Neural crest cell (in vitro differentiated cells): ENCODE data around the gene IGLL1. TPM values are rescaled to one million over a fixed set of nuclear protein-coding genes. Genes with fewer than 3 reads are reported as not detected.
"Not testable (repeated sequence)": the region's sequence is repeated elsewhere in the genome, so short reads cannot be mapped to it uniquely, and the experiment has no call there.

Experiments
- DNase-seq: peaks from one replicate; pipeline ENCODE4 v3.0.0; 2021; ENCODE audit warnings: low read depth, mixed read lengths, low spot score
- H3K27ac Mint-ChIP-seq: one replicate; pipeline ENCODE4 v1.8.0; 2021; ENCODE audit warnings: mild to moderate bottlenecking, mixed read lengths; ENCODE audit not compliant: unreplicated experiment
- H3K27me3 Mint-ChIP-seq: 2 replicates; pipeline ENCODE4 v1.8.0; 2021; ENCODE audit warnings: low read depth, mild to moderate bottlenecking, mixed read lengths
- H3K36me3 Mint-ChIP-seq: 2 replicates; pipeline ENCODE4 v1.8.0; 2021; ENCODE audit warnings: low read depth, mild to moderate bottlenecking, mixed read lengths
- H3K4me1 Mint-ChIP-seq: 2 replicates; pipeline ENCODE4 v1.8.0; 2021; ENCODE audit warnings: mixed read lengths
- H3K4me3 Mint-ChIP-seq: one replicate; pipeline ENCODE4 v1.8.0; 2021; ENCODE audit warnings: mild to moderate bottlenecking, mixed read lengths
- H3K9me3 Mint-ChIP-seq: 2 replicates; pipeline ENCODE4 v1.8.0; 2021; ENCODE audit warnings: mixed read lengths
- long read RNA-seq: library from polyadenylated mRNA; unstranded; transcript quantifications from one replicate; pipeline ENCODE4 v2.0.0, GENCODE V29; 2020
- total RNA-seq: library from RNA; stranded (reverse); gene quantifications from 2 replicates; pipeline ENCODE4 v1.2.1, GENCODE V29; 2021
- TF ChIP-seq, protein P1 (sequence below): fragments of 200-600 bp; sonication (generic); conservative IDR thresholded peaks from 2 replicates; pipeline ENCODE4 v1.5.0; 2021; ENCODE audit warnings: antibody characterized with exemption, mild to moderate bottlenecking

The IGLL1 gene
- total RNA-seq = not detected in 2 replicates
- long read RNA-seq = 0 reads

DNA sequence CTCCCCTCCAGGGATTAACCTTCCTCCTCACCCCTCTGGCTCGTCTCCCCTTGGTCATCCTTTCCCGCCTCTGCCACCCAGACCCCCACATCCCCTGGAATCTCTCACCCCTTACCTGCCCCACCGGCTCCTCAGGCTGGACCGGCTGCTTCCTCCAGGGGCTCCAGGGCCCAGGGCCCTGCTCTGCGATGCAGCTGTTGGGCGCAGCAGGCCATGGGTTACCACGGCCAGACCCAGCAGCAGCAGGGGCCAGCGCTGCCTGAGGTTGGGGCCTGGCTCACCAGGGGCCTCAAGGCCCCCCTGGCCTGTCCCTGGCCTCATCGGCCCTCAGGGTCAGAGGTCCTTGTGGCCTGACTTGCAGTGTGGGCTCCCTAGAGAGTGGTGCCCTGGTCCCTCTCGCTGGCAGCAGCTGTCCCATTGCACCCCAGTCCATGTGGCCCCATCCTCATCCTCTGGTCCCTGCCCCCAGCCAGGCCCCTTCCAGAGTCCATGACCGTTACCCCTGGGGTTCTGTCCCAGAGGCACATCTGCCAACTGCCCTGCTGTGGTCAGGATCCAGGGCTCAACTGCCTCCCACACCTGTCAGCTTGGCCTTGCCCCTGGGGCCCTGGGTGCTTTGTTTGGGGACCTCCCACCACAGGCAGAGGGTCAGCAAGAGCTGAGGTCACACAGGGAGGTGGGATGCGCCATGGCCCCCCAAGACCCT, at the start of gene IGLL1:
Gene IGLL1 (minus strand): TSS at position 421 of the 706 bp plus-strand sequence. CDS start 100 bp downstream, at position 321.
- Mint-ChIP-seq H3K36me3 (no peaks in the 10 kb centered on the region), H3K27me3 (no peaks in the 10 kb centered on the region), H3K4me1 (peaks cover 5% of the 10 kb centered on the region), H3K9me3 (no peaks in the 10 kb centered on the region), H3K27ac (no peak within 1 kb of the TSS), H3K4me3 (no peak within 1 kb of the TSS)
- DNase-seq = no peak
- TF ChIP-seq, protein P1, sequence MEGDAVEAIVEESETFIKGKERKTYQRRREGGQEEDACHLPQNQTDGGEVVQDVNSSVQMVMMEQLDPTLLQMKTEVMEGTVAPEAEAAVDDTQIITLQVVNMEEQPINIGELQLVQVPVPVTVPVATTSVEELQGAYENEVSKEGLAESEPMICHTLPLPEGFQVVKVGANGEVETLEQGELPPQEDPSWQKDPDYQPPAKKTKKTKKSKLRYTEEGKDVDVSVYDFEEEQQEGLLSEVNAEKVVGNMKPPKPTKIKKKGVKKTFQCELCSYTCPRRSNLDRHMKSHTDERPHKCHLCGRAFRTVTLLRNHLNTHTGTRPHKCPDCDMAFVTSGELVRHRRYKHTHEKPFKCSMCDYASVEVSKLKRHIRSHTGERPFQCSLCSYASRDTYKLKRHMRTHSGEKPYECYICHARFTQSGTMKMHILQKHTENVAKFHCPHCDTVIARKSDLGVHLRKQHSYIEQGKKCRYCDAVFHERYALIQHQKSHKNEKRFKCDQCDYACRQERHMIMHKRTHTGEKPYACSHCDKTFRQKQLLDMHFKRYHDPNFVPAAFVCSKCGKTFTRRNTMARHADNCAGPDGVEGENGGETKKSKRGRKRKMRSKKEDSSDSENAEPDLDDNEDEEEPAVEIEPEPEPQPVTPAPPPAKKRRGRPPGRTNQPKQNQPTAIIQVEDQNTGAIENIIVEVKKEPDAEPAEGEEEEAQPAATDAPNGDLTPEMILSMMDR = no peak

DNA sequence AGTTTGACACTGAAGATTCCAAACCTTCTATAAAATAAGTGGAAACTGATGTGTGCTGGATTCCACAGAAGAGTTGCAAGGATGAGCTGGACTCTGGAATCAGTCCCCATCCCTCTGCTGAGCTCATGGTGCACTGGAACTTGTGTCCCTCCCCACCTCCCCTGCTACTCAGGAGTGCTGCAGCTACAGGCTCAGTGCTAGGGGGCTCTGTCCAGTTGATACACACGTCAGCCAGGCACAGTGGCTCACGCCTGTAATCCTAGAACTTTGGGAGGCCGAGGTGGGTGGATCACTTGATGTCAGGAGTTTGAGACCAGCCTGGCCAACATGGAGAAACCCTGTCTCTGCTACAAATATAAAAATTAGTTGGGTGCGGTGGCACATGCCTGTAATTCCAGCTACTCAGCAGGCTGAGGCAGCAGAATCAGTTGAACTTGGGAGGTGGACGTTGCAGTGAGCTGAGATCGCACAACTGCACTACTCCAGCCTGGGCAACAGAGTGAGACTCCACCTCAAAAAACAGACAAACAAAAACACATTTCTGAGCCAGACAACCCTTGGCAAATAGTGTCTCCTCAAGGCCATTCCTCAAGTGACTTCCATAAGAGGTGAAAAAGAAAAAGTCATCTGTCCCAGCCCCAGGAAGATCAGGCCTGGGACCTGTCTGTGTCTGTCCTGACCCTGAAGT, 48.1 kb upstream of the IGLL1 start:
- not testable (repeated sequence) for H3K4me3 Mint-ChIP-seq, H3K27ac Mint-ChIP-seq, H3K9me3 Mint-ChIP-seq, H3K4me1 Mint-ChIP-seq, H3K27me3 Mint-ChIP-seq, H3K36me3 Mint-ChIP-seq, DNase-seq

DNA sequence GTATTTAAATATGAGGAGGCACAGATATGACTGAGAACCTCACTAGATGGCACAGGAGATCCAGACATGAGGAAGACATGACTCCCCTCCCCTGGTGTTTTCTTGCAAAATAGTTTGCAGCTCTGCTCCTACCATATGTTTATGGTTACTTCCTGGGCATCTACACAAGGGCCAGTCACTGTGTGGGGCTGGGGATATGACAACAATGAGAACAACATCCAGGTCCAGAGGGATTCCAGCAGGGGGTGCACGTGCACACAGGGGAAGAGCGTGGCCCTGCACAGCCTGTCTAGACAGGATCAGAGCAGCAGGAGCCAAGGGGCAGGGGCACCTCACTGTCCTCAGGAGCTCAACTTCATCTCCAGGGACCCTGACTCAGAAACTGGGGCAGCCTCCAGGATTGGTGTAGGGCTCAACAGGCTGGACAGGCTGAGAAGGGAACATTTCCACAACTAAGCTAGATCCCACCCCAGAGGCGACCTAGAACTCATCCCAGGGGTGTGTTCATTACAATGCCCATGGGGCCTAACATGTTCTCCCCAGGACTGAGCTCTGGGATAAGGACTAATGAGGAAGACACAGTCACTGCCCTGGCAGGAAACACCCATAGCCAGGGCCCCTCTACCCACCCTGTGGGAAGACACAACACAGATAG, 47.4 kb upstream of the IGLL1 start:
- not testable (repeated sequence) for H3K9me3 Mint-ChIP-seq, H3K27me3 Mint-ChIP-seq, H3K4me3 Mint-ChIP-seq, H3K27ac Mint-ChIP-seq, H3K36me3 Mint-ChIP-seq, H3K4me1 Mint-ChIP-seq
- peak; percentile 15 for DNase-seq
- TF ChIP-seq, protein P1 = peak; percentile 18

DNA sequence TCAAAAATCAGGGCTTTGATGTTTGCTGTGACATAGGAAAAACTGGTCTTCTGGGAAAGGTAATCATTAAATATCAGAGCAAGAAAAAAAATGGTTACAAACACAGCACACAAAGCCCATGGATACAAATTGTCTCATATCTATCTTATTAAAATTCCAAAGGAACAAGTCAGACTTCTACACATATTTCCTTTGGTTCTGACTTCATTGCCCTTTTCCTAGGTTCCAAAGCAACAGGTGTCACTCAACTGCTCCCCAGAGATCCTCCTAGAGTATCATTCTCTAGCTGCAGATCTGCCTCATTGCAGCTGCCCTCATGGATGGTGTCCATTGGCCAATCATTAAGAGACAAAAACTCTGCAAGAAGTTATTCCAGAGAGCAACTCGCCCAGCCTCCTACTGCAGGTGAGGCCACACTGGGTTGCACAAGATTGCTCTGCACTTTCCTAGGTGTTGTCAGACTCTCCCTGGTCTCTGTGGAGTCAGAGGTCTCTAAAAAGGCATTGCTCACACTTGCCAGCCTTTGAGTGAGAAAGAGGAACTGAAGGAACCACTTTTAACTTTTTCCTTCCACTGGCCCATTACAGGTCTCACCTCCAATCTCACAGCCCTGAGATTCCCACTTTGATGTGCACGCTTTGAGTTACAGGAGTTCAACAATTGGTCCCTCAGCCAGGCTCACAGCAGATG, 46.3 kb upstream of the IGLL1 start:
- DNase-seq = no peak
- H3K27me3 Mint-ChIP-seq = peaks cover 10% of the 10 kb centered on the region
- H3K4me3 Mint-ChIP-seq = no peak overlapping the region
- no peaks in the 10 kb centered on the region for H3K36me3 Mint-ChIP-seq
- H3K4me1 Mint-ChIP-seq = peaks cover 4% of the 10 kb centered on the region
- TF ChIP-seq, protein P1 = no peak
- no peaks in the 10 kb centered on the region for H3K9me3 Mint-ChIP-seq
- H3K27ac Mint-ChIP-seq = no peak overlapping the region

DNA sequence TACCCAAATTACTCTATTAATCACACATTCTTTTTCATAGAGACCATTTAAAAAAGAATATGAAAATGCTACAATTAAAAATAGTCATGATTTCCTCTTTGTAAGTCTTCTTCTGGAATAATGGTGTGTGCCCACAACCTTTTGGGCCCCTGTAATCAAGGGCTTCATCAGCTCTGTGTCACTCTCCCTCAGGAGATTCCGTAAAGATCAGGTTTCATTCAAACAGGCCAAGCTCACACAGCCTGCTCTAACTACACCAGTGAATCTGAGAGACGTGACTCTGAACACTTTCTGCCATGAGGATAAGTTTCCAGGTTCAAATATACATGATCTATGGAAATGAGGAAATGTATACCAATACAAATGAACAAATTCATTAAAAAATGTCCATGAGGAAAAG, 42.5 kb upstream of the IGLL1 start:
- DNase-seq = no peak
- Mint-ChIP-seq H3K27me3 (peaks cover 10% of the 10 kb centered on the region), H3K36me3 (no peaks in the 10 kb centered on the region), H3K4me3 (no peak overlapping the region), H3K4me1 (peaks cover 15% of the 10 kb centered on the region), H3K27ac (no peak overlapping the region), H3K9me3 (no peaks in the 10 kb centered on the region)
- TF ChIP-seq, protein P1 = no peak

DNA sequence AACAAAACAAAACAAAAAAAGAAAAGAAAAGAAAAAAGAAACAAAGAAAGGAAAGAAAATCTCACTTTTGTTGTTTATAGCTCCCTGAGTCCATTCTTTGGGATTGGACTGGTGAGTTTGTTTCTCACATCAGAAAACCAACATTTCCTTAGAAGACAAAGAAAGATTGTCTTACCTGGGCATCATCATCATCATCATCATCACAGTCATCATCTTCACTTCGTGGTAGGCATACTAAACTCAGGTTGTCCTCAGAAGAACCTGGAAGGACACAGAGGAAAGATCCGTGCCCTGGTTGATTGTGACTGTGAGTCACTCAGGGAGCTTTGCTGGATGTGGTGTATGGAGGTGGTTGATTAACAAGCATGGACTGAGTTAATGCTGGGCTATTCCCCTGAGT, 41.8 kb upstream of the IGLL1 start:
- not testable (repeated sequence) for DNase-seq, H3K9me3 Mint-ChIP-seq, H3K4me3 Mint-ChIP-seq, H3K27ac Mint-ChIP-seq, H3K36me3 Mint-ChIP-seq
- H3K27me3 Mint-ChIP-seq = peaks cover 12% of the 10 kb centered on the region
- peaks cover 15% of the 10 kb centered on the region for H3K4me1 Mint-ChIP-seq
